NCI-H146 treated with DMSO at 0.1 percent for 48 hours (cell line): ENCODE data around the gene FAM83B.
"Not testable (repeated sequence)": the region's sequence is repeated elsewhere in the genome, so short reads cannot be mapped to it uniquely, and the experiment has no call there.

Source experiments
- DNase-seq: peaks from one replicate; lab custom pipeline; 2025; ENCODE audit not compliant: unreplicated experiment; lab: John Stamatoyannopoulos, UW

The FAM83B gene

DNA sequence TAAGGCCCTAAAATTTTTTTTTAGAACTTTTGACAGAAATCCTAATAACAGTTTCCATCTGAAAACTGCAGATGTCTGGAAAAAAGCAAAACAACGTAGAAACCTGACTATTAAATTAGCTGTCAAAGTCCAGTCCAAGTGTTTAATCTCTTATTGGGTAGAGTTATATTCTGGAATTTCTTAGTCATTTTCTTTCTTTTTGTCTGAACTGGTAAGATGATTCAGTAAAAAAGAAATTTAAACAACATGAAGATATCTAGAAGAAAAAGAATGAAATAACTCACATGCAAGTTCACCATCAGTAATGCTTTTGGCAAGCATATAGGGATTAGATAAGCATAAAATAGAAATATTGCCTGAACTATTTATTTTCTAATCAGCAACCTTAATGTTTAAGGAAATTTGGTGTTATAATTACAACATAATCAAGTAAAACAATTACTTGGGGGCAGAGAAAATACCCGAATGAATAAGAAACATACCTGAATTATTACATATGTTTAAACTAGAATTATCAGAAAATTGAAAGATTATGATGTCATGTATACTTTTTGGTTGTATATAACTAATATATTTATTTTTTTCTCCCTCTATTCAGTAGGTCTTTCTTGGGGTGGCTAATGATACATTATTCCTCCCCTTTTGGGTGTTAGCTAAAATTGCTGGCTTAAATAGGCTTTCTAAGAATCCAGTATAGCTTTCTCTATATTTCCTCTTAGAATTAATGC is 51.1 kb downstream of the FAM83B start:
- DNase-seq: no peak

DNA sequence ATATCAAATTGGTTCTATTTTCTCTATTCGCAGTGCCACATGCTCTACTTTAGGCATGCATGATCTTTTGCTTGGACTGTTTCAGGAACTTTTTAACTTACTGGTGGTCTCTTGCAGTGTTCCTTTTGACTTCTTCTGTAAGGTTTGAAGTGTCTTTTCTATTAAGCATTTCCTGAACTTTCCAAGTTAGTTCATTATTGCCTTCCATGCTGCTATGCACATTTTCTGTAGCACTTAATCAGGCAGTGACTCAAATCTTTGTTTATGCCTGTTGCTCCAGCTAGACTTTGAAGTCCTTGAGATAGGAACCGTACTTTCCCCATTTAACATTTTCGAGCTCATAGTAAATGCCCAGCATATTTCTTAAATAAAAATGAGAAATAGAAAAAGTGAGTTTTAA is 52.2 kb downstream of the FAM83B start:
- DNase-seq: no peak

GRCh38 chr6:54899442-54899841 is 52.9 kb downstream of the FAM83B start:
- no peak for DNase-seq

- DNase-seq: no peak
Observed at GRCh38 chr6:54899986-54900385, 53.4 kb downstream of the FAM83B start.

- no peak for DNase-seq
Observed at GRCh38 chr6:54900666-54901065, 54.1 kb downstream of the FAM83B start.

DNA sequence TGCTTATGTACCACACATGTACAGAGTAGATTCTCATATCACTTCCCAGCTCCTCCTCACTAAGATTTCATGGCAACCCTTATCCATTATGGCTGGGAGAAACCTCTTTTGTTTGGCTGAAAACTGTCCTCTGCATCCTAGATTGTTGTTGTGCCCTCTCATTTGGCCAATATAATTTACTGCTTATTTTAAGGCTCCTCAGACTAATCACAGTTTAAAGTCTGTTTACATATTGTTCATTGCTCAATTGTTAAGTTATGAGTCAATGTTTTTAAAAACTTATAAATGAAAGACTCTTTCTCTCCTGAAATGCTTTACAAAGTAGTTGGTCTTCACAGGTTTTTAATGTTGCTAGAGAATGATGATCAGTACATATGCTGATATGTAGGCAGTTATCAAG is 57.3 kb downstream of the FAM83B start:
- no peak for DNase-seq

- no peak for DNase-seq
Observed at GRCh38 chr6:54907355-54907754, 60.8 kb downstream of the FAM83B start.

GRCh38 chr6:54909184-54909583 is 62.6 kb downstream of the FAM83B start:
- DNase-seq: no peak

GRCh38 chr6:54910431-54910884 is 63.9 kb downstream of the FAM83B start:
- no peak for DNase-seq

DNA sequence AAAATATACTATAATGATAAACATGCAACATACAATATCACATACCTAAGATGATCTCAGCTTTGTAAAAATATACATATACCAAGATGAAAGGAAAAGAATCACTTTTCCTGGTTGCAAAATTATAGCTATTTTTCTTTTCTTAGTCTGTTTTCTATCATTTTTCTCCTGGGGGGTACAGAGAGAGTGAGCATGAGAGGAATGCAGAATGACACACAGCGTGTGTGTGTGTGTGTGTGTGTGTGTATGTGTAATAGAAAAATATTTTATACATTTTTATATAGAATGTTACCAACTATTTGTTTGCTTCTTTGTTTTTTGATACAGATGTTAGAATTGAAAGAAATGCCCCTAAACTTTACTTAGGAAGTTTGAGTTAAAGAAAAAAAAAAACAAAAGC is 64.3 kb downstream of the FAM83B start:
- no peak for DNase-seq

DNA sequence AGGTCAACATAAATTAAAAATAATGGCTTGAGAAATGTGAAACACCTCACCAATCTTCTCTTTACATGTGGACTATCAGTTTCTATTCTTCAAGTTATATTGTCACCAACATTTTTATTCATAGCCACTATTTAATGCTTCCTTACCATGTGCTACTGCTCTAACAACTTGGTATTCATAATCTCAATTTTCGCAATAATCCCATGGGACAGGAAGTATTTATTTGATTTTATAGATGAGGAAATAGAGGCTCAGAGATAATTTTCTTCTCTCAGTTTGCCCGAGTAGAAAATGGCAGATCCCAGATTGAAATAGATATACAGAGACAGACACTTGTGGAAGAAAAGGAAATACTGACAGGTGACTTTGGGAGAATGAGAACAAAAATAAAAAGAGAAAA is 66.6 kb downstream of the FAM83B start:
- DNase-seq: no peak

DNA sequence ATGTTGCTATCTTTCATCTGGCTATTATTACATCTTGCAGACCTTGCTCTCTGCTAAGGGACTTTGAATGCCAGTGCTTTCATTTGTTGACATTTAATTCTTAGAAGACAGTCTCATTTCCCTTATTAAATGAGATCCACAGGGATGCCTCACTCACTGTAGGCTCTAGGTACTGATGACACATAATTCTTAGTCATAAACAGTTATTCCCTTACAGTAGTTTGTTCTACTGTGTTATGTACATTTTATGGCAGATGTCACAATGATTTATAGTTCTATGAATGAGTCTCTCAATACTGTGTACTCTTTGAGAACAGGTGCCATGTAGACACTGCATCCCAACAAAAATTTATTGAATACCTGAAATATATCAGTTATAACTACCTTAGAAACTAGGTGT is 70.3 kb downstream of the FAM83B start:
- DNase-seq: no peak

GRCh38 chr6:54920628-54921027 is 74.1 kb downstream of the FAM83B start:
- no peak for DNase-seq

- no peak for DNase-seq
Observed at GRCh38 chr6:54921891-54922290, 75.3 kb downstream of the FAM83B start.

DNA sequence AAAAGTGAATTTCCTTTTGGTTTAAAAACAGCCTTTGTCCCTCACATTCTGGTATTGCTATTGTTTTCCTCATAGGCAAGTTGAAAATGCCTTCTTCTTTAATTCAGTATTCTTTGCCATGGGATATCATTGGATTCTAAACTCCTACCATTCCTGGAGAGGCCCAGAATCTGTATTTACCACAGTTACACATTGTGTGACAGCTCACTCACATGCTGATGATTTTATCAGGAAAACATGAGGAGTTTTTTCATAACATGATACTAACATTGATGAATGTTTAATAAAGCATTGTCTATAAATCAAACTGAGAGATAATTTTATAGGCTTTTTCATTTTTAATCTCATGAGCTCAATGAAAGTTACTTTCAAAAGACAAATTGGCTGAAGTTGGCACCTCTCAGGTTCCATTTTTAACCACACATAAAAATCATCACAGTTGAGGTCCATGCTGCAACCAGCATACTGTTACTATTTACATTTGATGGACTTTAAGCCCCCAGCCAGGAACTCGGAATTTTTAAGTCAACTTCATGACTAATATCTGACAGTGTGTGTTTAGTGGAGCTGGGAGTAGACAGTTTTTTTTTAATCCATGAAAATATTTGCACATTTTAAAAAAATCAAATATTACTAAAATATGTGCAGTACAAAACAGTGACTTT is 82.8 kb downstream of the FAM83B start:
- no peak for DNase-seq

GRCh38 chr6:54932622-54933021 is 86.1 kb downstream of the FAM83B start:
- DNase-seq: no peak

DNA sequence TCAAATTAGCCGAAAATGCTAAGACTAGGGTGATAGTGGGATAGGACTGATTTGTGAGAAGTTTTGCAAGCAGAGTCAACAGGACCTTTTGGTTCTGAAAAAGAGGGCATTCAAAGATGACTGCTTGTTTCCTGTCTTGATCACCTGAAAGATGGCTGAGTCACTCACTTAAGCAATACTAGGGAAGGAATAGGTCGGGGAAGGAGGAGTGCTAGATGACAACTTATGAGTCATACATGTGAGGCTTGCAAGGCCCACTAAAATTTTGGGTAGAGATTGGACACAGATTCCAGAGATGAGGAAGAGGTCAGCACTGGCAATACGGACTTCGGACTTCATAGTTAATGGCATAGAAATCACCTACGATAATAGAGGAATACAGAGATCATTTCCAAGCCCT is 89.2 kb downstream of the FAM83B start:
- DNase-seq: no peak

GRCh38 chr6:54937371-54937770 is 90.8 kb downstream of the FAM83B start:
- DNase-seq: no peak

GRCh38 chr6:54957698-54958097 is 111.1 kb downstream of the FAM83B start:
- no peak for DNase-seq

- DNase-seq: no peak
Observed at GRCh38 chr6:54958446-54958845, 111.9 kb downstream of the FAM83B start.

- no peak for DNase-seq
Observed at GRCh38 chr6:54959820-54960219, 113.2 kb downstream of the FAM83B start.

DNA sequence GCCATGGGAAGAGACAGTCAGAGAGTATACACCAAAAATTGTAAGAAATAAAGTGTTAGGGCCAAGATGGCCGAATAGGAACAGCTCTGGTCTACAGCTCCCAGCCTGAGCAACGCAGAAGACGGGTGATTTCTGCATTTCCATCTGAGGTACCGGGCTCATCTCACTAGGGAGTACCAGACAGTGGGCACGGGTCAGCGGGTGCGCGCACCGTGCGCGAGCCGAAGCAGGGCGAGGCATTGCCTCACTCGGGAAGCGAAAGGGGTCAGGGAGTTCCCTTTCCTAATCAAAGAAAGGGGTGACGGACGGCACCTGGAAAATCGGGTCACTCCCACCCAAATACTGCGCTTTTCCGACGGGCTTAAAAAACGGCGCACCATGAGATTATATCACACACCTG is 114.8 kb downstream of the FAM83B start:
- DNase-seq: not testable (repeated sequence)

DNA sequence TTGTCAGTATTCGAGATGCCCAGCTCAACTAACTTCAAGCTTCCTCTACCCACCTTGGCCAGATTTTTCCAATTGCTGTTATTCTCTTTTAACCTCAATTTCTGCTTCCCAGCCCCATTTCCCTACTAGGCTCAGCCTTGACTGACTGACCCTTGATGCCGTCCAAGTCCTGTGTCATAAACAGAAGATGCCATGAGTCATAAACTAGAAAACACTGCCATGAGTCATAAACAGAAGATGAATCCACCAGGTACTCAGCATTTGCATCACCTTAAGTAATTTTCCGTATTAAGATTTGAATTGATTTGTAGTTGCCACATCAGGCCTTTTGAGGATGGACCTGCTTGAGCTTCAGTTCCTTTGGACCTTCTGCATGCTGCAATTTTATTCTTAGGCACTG is 123.8 kb downstream of the FAM83B start:
- no peak for DNase-seq
